Astrocyte of the spinal cord (primary cell): Measurements from ENCODE around the gene NUFIP1.
A peak's percentile ranks its signal among the peaks of the same experiment; 100 is the strongest.
"Not testable (repeated sequence)": the region's sequence is repeated elsewhere in the genome, so short reads cannot be mapped to it uniquely, and the experiment has no call there.

Experiments
- DNase-seq: peaks from one replicate; pipeline ENCODE4 v3.0.0; 2011; ENCODE audit warnings: low read depth, low spot score
- H3K4me3 ChIP-seq: 2 replicates; pipeline ENCODE4 v1.5.1; 2011; ENCODE audit warnings: low read depth, mild to moderate bottlenecking, low read length, moderate library complexity
- in situ Hi-C: cut with HindIII; loops from 2 replicates; pipeline ENCODE4 v1.10.0; 2017; ENCODE audit warnings: low sequenced_read_pairs
- TF ChIP-seq, protein P1 (sequence below): IDR thresholded peaks from 2 replicates; pipeline ENCODE4 v1.5.1; 2012; ENCODE audit warnings: low read depth, mild to moderate bottlenecking, low read length, inconsistent platforms

NUFIP1 gene

DNA sequence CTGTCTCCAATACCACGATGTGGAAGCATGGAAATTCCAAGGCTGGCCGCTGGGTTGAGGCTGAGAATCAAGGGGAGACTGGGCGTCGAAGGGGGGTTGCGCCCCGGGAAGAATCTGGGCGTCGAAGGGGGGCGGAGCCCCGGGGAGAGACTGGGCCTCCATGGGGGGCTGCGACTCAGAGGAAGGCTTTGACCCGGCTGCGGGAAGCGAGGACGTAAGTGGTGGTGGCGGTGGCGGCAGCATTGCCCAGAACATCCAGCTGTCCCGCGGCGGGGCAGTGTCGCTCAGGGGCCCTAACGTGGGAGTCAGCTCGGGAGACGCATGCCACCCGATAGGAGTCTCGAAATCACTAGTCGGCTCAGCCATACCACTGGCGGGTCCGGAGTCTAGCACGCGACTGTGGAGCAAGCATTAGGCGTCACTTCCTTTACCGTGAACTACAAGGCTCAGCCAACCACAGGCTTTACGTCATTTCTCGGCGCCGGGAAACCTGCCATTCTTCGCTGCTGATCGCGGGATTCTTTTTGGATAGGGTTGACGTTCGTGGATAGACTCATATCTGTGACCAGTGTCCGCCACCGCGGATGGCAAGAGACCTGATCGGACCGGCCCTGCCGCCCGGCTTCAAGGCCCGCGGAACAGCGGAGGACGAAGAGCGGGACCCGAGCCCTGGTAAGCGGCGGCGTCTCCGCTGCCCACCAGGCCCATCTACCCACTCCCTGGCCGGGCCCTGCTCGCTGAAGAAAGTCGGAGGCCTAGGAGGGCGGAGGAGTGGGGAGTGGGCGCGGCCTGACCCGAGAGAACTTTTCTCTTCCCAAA, at the start of gene NUFIP1, which contains the start of gene GPALPP1:
Gene NUFIP1, minus strand, starts transcription at position 401 of the 819 bp plus-strand sequence. Its CDS starts 35 bp downstream, at position 366.
Gene GPALPP1, plus strand, starts transcription at position 468 of the 819 bp plus-strand sequence. Its CDS starts 117 bp downstream, at position 585.
- in situ Hi-C loops = no loop called here
- peak within 1 kb of the TSS; percentile 87 for H3K4me3 ChIP-seq
- DNase-seq = peak; percentile 93
- TF ChIP-seq, protein P1, sequence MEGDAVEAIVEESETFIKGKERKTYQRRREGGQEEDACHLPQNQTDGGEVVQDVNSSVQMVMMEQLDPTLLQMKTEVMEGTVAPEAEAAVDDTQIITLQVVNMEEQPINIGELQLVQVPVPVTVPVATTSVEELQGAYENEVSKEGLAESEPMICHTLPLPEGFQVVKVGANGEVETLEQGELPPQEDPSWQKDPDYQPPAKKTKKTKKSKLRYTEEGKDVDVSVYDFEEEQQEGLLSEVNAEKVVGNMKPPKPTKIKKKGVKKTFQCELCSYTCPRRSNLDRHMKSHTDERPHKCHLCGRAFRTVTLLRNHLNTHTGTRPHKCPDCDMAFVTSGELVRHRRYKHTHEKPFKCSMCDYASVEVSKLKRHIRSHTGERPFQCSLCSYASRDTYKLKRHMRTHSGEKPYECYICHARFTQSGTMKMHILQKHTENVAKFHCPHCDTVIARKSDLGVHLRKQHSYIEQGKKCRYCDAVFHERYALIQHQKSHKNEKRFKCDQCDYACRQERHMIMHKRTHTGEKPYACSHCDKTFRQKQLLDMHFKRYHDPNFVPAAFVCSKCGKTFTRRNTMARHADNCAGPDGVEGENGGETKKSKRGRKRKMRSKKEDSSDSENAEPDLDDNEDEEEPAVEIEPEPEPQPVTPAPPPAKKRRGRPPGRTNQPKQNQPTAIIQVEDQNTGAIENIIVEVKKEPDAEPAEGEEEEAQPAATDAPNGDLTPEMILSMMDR = no peak

DNA sequence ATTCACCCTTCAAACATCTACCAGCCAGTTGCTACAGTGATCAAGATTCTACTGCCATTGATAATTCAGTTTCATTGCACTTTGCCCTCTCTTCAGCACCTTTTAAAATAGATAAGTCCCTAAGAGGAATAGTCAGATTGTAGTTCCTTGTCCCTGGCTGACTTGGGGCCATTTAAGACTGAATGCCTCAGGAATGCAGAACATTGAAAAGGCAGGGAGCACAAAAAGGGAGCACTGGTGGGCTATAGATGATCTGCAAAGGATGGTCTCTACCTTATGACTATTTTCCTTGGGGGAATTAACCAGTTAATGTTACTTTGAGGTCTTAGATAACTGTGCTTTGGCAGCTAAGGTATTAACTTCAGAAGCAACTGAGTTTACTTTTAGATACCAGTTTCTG, 46.9 kb upstream of the NUFIP1 start:
- TF ChIP-seq, protein P1 = no peak
- in situ Hi-C loops = no loop called here
- no peak for DNase-seq
- no peak overlapping the region for H3K4me3 ChIP-seq

DNA sequence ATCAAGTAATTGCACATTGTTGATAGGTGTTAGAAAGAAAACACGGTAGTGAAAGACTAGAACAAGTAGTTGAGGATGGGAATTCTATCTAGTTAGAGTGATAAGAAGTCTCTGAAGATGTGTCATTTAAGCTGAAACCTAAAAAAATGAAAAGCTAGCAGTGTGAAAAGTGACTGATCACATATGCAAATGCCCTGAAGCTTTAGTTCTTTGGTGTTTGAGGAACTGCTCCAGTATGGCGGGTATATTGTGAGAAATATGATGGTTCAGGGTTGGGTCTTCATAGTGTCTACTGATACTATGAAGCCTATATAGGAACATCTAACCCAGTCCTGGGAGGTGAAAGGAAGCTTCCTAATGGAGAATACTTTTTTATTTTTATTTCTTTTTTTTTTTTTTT, 45.1 kb upstream of the NUFIP1 start:
- no peak for DNase-seq
- H3K4me3 ChIP-seq = no peak overlapping the region
- TF ChIP-seq, protein P1 = no peak
- in situ Hi-C loops = no loop called here

DNA sequence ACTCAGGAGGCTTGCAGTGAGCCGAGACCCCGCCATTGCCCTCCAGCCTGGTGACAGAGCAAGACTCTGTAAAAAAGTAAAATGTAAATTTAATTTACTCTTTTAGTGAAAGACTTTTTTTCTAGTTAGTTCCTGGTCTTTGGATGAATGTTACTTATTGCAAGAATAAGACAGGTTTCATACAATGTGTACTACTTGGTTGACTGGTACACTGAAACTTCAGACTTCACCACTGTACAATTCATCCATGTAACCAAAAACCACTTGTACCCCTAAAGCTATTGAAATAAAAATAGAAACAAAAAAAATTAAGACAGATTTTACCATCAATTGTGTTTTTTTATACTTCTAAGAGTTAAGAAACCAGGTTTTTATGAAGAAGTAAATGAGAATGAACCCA, 35.6 kb upstream of the NUFIP1 start:
- in situ Hi-C loops = no loop called here
- no peak overlapping the region for H3K4me3 ChIP-seq
- TF ChIP-seq, protein P1 = no peak
- DNase-seq = no peak

DNA sequence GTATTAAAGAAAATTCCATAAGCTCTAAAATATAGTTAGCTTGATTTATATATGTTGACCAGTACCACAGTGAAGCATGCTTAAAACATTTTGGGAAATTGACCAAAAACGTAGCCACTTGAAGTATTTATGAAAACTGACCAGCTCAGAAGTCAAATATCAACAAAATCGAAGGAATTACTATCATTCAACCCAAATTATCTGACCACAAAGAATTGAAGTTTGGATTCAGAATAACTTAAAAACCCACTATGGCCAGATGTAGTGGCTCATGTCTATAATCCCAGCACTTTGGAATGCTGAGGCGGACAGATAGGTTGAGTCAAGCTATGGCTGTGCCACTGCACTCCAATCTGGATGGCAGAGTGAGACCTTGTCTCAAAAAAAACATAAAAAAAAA, 32.0 kb upstream of the NUFIP1 start:
- in situ Hi-C loops = no loop called here
- TF ChIP-seq, protein P1 = no peak
- no peak for DNase-seq
- H3K4me3 ChIP-seq = no peak overlapping the region

DNA sequence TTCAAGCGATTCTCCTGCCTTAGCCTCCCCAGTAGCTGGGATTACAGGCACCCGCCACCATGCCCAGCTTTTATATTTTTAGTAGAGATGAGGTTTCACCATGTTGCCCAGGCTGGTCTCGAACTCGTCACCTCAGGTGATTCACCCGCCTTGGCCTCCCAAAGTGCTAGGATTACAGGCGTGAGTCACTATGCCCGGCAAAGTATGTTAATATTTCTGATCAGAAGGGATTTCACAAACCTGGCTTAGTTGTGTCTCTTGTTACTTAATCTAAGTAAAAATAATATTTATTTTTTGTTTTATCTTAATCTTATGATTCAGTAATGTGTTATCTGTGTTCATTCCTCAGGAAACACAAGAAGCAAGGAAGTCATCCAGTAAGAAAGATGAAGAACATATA, 30.7 kb upstream of the NUFIP1 start:
- H3K4me3 ChIP-seq, DNase-seq, in situ Hi-C loops: not testable (repeated sequence)

DNA sequence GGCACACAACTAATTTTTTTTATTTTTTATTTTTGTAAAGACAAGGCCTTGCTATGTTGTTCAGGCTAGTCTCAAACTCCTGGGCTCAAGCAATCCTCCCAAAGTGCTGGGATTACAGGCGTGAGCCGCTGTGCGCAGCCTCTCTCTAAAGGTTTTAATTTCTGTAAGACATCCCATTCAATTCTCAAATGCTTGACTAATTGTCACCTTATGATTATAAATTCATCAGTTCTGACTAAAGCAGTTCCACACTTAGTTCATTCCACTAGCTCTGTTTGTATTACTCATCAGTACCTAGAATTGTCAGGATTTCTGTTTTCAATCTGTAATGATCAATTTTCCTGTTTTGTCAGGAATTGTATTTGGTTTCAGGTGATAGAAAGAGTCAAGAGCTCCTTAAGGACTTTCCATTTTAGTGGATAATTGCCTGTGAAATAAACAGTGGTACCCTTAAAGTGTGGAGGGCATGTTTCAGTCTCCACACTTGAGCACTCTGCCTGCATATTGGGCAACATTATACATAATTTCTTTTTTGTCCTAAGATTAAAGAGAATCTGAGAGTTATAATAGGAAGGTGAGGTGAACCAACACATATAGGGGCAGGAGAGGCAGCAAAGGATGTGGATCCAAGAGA, 27.6 kb upstream of the NUFIP1 start:
- in situ Hi-C loops = no loop called here
- TF ChIP-seq, protein P1 = no peak
- H3K4me3 ChIP-seq = no peak overlapping the region
- no peak for DNase-seq
